Keratinocyte (primary cell): Measurements from ENCODE around the gene ALDH9A1. TPM values are rescaled to one million over a fixed set of nuclear protein-coding genes. Genes with fewer than 3 reads are reported as not detected.

ENCODE experiments used
- DNase-seq: peaks from one replicate; pipeline ENCODE4 v3.0.0-alpha.2; 2011; ENCODE audit warnings: low read depth, missing footprints, low spot score
- FAIRE-seq: peaks from 2 replicates; lab custom pipeline; 2011; peaks lifted over from hg19 to GRCh38; lab: Jason Lieb, UNC
- H2AFZ ChIP-seq: 2 replicates; pipeline ENCODE4 v1.6.0; 2012; ENCODE audit warnings: low read length, control low read depth, inconsistent platforms; ENCODE audit not compliant: control insufficient read depth
- H3K27ac ChIP-seq: 2 replicates; pipeline ENCODE4 v1.5.1; 2011; ENCODE audit warnings: low read length; ENCODE audit not compliant: control insufficient read depth, insufficient read depth
- H3K27me3 ChIP-seq: 3 replicates; pipeline ENCODE4 v1.6.0; 2011; ENCODE audit warnings: low read length; ENCODE audit not compliant: control insufficient read depth, insufficient read depth; ENCODE audit errors: extremely low read depth
- H3K36me3 ChIP-seq, 2 experiments: 2 replicates in 1 of 2; 3 replicates in 1 of 2; pipeline ENCODE4 v1.5.1; 2011; ENCODE audit warnings: low read length in 2 of 2, mild to moderate bottlenecking in 1 of 2; ENCODE audit not compliant: control insufficient read depth in 2 of 2, insufficient read depth in 2 of 2; ENCODE audit errors: extremely low read depth in 1 of 2
- H3K4me1 ChIP-seq: 3 replicates; pipeline ENCODE4 v1.5.1; 2011; ENCODE audit warnings: low read length; ENCODE audit not compliant: control insufficient read depth, insufficient read depth; ENCODE audit errors: extremely low read depth
- H3K4me2 ChIP-seq: 3 replicates; pipeline ENCODE4 v1.6.0; 2011; ENCODE audit warnings: low read depth, low read length; ENCODE audit not compliant: control insufficient read depth, insufficient read depth; ENCODE audit errors: extremely low read depth
- H3K4me3 ChIP-seq, 3 experiments: fragments of 200-600 bp in 1 of 3; sonication (generic) in 1 of 3; 2 replicates in 2 of 3; 3 replicates in 1 of 3; pipeline ENCODE4 v1.5.1; 2011 to 2016; ENCODE audit warnings: low read length in 3 of 3, mild to moderate bottlenecking in 3 of 3, control low read depth in 2 of 3, inconsistent platforms in 1 of 3, low read depth in 1 of 3, mixed read lengths in 1 of 3, mixed run types in 1 of 3, moderate library complexity in 1 of 3; ENCODE audit not compliant: control insufficient read depth in 2 of 3, insufficient read depth in 2 of 3; ENCODE audit errors: extremely low read depth in 1 of 3
- H3K79me2 ChIP-seq: 2 replicates; pipeline ENCODE4 v1.6.0; 2012; ENCODE audit warnings: low read length; ENCODE audit not compliant: control insufficient read depth, insufficient read depth
- H3K9ac ChIP-seq: 3 replicates; pipeline ENCODE4 v1.6.0; 2011; ENCODE audit warnings: low read length; ENCODE audit not compliant: control insufficient read depth, insufficient read depth; ENCODE audit errors: extremely low read depth
- H3K9me1 ChIP-seq: 3 replicates; pipeline ENCODE4 v1.6.0; 2011; ENCODE audit warnings: low read length; ENCODE audit not compliant: control insufficient read depth, insufficient read depth; ENCODE audit errors: extremely low read depth
- H3K9me3 ChIP-seq: 2 replicates; pipeline ENCODE4 v1.5.1; 2012; ENCODE audit warnings: low read depth, low read length; ENCODE audit not compliant: control insufficient read depth
- H4K20me1 ChIP-seq: 3 replicates; pipeline ENCODE4 v1.6.0; 2011; ENCODE audit warnings: low read length; ENCODE audit not compliant: control insufficient read depth, insufficient read depth; ENCODE audit errors: extremely low read depth
- EZH2 ChIP-seq: IDR thresholded peaks from one replicate; pipeline ENCODE4 v1.6.1; 2012; ENCODE audit warnings: inconsistent platforms, mild to moderate bottlenecking, low read length, moderate library complexity
- dilution Hi-C: fragments of 300-500 bp; cut with MboI; formaldehyde crosslinking; loops from one replicate; pipeline ENCODE4 v1.7.0; 2020; ENCODE audit warnings: low sequenced_read_pairs; ENCODE audit not compliant: extremely low pct_ligation_motif_present
- polyA plus RNA-seq, 5 experiments: library from polyadenylated mRNA; depleted of rRNA in 3 of 5; stranded (reverse) in 3 of 5; stranded (forward) in 1 of 5; unstranded in 1 of 5; fragments of >200 nt; gene quantifications; 1 replicate in 1 of 5; 2 replicates in 3 of 5; 3 replicates in 1 of 5; pipeline versions ENCODE4 v1.2.1 to v1.2.3, GENCODE V29; 2011 to 2012; ENCODE audit warnings: missing spikeins in 2 of 5, low read depth in 1 of 5, low replicate concordance in 1 of 5
- TF ChIP-seq, protein P1 (sequence below), 3 experiments: IDR thresholded peaks in 1 of 3; conservative IDR thresholded peaks in 1 of 3; optimal IDR thresholded peaks in 1 of 3; 2 replicates in 2 of 3; 3 replicates in 1 of 3; pipeline versions ENCODE3 to v1.5.1; 2011; ENCODE audit warnings: low read length in 3 of 3, mild to moderate bottlenecking in 3 of 3, moderate library complexity in 2 of 3, control low read depth in 1 of 3, inconsistent platforms in 1 of 3; ENCODE audit not compliant: insufficient read depth in 2 of 3; ENCODE audit errors: extremely low read depth in 1 of 3

The ALDH9A1 gene
- polyA plus RNA-seq, 1 donor (not counting 4 experiments of a cell fraction or from before 2014, with no cell fraction given) = 77.4 TPM

DNA sequence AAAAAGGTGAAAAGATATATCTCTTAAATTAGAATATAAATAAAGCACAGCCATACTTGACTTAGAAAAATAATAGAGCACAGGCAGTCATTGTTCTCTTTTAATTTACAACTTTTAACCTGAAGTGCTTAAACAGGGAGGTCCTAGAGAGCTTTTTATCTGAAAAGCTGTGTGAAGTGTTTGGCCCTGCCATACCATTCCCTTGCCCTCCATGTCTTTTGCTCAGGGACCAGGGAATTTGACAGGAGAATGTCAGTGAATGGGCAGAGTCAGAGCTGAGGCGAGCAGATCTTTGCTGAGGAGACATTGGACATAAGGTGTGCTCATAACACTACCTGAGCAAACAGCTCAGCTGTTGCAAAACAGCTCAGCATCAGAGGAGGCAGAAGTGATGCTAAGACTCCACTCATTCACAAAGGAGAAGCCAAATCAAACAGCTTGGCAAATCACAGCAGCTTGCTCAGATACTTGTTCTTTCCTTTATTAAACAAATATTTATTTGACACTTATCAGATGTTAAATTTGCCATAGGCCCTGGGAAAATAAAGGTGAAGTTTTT is 82.2 kb downstream of the ALDH9A1 start:
- H3K9me1 ChIP-seq = no peaks in the 10 kb centered on the region
- H3K4me1 ChIP-seq = no peaks in the 10 kb centered on the region
- no peaks in the 10 kb centered on the region for H3K9me3 ChIP-seq
- DNase-seq (no peak), FAIRE-seq (no peak)
- no peaks in the 10 kb centered on the region for H3K79me2 ChIP-seq
- dilution Hi-C loops = no loop called here
- H3K9ac ChIP-seq = no peak overlapping the region
- H3K4me2 ChIP-seq = no peak overlapping the region
- no peak overlapping the region for H3K27ac ChIP-seq
- H3K4me3 ChIP-seq = no peak overlapping the region
- no peak overlapping the region for H2AFZ ChIP-seq
- no peaks in the 10 kb centered on the region for H3K36me3 ChIP-seq
- no peak for TF ChIP-seq EZH2
- TF ChIP-seq, protein P1, sequence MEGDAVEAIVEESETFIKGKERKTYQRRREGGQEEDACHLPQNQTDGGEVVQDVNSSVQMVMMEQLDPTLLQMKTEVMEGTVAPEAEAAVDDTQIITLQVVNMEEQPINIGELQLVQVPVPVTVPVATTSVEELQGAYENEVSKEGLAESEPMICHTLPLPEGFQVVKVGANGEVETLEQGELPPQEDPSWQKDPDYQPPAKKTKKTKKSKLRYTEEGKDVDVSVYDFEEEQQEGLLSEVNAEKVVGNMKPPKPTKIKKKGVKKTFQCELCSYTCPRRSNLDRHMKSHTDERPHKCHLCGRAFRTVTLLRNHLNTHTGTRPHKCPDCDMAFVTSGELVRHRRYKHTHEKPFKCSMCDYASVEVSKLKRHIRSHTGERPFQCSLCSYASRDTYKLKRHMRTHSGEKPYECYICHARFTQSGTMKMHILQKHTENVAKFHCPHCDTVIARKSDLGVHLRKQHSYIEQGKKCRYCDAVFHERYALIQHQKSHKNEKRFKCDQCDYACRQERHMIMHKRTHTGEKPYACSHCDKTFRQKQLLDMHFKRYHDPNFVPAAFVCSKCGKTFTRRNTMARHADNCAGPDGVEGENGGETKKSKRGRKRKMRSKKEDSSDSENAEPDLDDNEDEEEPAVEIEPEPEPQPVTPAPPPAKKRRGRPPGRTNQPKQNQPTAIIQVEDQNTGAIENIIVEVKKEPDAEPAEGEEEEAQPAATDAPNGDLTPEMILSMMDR (optimal IDR thresholded peaks at IDR 0.05 in 1 of 3, IDR thresholded peaks at IDR 0.05 in 1 of 3, conservative IDR thresholded peaks at IDR 0.05 in 1 of 3; ENCODE audit: extremely low read depth in 1 of 3, insufficient read depth in 2 of 3, low read length in 3 of 3) = no peak
- H3K27me3 ChIP-seq = peaks cover 13% of the 10 kb centered on the region
- H4K20me1 ChIP-seq = no peaks in the 10 kb centered on the region

Other genes starting within 250 kb of the ALDH9A1 start
- 0.07 TPM in 1 of 3 replicates, not detected in the others for gene LRRC52, start 154.6 kb downstream of the ALDH9A1 start, polyA plus RNA-seq
- gene MGST3, start 67.3 kb downstream of the ALDH9A1 start, polyA plus RNA-seq = 230 to 410 TPM (median 319 TPM) in 3 replicates
- gene TMCO1, start 70.3 kb upstream of the ALDH9A1 start, polyA plus RNA-seq = 120 to 172 TPM (median 158 TPM) in 3 replicates
- gene UCK2, start 129.1 kb upstream of the ALDH9A1 start, polyA plus RNA-seq = 63.0 to 88.7 TPM (median 71.9 TPM) in 3 replicates